ENCODE results near the gene ELANE. TPM values are rescaled to one million over a fixed set of nuclear protein-coding genes. Genes with fewer than 3 reads are reported as not detected.

Gene ELANE
- total and polyA plus RNA-seq, 2 donors from 2014 or later: 0.85 TPM; not detected in 1

DNA sequence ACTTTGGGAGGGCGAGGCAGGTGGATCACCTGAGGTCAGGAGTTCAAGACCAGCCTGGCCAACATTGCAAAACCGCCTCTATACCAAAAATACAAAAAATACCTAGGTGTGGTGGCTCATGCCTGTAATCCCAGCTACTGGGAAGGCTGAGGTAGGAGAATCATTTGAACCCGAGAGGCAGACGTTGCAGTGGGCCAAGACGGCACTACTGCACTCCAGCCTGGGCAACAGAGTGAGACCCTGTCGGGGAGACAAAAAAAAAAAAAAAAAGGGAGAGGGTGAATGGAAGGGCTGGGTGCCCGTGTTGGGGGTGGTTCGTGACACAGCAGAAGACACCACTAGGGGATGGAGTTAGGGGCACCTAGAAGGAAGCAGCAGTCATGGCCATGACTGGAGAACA is 18.2 kb downstream of the ELANE start:
- Histone ChIP-seq H3K9ac (ENCODE audit: low read length in 3 of 3) (no peak overlapping the region), H3K27me3 (ENCODE audit: control insufficient read depth, insufficient read depth, low read length) (no peaks in the 10 kb centered on the region), H3K27ac (ENCODE audit: low read depth in 2 of 2, low read length in 2 of 2) (peak overlapping the region; percentile 34 to 91), H3K9me3 (ENCODE audit: control insufficient read depth in 2 of 3, insufficient read depth in 1 of 3, low read length in 3 of 3) (no peaks in the 10 kb centered on the region), H3K36me3 (ENCODE audit: control insufficient read depth in 2 of 3, insufficient read depth in 3 of 3, low read length in 3 of 3) (peaks cover 0 to 10% (median 0%) of the 10 kb centered on the region in 3 donors), H3K4me1 (ENCODE audit: control insufficient read depth in 2 of 3, insufficient read depth in 2 of 3, low read depth in 1 of 3, low read length in 3 of 3) (peaks cover 0 to 4% (median 0%) of the 10 kb centered on the region in 3 donors), H3K4me3 (ENCODE audit: low read length in 3 of 3) (no peak overlapping the region)
- intact Hi-C loops (cut with DNase I): no loop called here
- TF ChIP-seq, protein P1, sequence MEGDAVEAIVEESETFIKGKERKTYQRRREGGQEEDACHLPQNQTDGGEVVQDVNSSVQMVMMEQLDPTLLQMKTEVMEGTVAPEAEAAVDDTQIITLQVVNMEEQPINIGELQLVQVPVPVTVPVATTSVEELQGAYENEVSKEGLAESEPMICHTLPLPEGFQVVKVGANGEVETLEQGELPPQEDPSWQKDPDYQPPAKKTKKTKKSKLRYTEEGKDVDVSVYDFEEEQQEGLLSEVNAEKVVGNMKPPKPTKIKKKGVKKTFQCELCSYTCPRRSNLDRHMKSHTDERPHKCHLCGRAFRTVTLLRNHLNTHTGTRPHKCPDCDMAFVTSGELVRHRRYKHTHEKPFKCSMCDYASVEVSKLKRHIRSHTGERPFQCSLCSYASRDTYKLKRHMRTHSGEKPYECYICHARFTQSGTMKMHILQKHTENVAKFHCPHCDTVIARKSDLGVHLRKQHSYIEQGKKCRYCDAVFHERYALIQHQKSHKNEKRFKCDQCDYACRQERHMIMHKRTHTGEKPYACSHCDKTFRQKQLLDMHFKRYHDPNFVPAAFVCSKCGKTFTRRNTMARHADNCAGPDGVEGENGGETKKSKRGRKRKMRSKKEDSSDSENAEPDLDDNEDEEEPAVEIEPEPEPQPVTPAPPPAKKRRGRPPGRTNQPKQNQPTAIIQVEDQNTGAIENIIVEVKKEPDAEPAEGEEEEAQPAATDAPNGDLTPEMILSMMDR (IDR thresholded peaks at IDR 0.05; ENCODE audit: borderline replicate concordance, extremely low read depth, insufficient read depth): no peak
- DNase-seq (no peak), FAIRE-seq (no peak)

DNA sequence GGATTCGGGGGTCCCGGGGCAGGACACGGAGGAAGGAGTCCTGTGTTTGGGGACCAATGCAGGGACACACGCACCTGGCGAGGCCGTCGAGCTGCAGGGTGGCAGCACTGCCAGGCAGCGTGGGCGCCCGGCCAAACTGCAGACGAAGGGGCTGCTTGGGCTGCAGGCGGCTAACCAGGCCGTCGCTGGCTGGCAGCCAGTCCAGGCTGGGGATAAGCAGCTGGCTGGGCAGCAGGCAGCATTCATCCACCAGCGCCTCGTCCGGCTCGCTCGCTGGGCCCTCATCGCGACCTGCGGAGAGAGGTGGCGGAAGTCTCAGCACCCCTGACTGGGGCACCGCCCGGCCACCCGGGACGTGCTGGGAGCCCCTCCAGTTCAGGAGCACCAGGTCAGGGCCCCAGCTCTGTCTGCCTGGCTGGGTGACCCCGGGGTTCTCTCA is 18.9 kb downstream of the ELANE start:
- peaks cover 0 to 4% (median 0%) of the 10 kb centered on the region in 3 donors for H3K4me1 ChIP-seq (ENCODE audit: control insufficient read depth in 2 of 3, insufficient read depth in 2 of 3, low read depth in 1 of 3, low read length in 3 of 3)
- no peak overlapping the region for H3K27ac ChIP-seq (ENCODE audit: low read depth in 2 of 2, low read length in 2 of 2)
- H3K27me3 ChIP-seq (ENCODE audit: control insufficient read depth, insufficient read depth, low read length): no peaks in the 10 kb centered on the region
- H3K36me3 ChIP-seq (ENCODE audit: control insufficient read depth in 2 of 3, insufficient read depth in 3 of 3, low read length in 3 of 3): peaks cover 0 to 10% (median 0%) of the 10 kb centered on the region in 3 donors
- no peak overlapping the region for H3K9ac ChIP-seq (ENCODE audit: low read length in 3 of 3)
- H3K4me3 ChIP-seq (ENCODE audit: low read length in 3 of 3): no peak overlapping the region
- intact Hi-C loops (cut with DNase I): no loop called here
- FAIRE-seq (no peak), DNase-seq (peak in 2 of 5 donors; percentile 37 to 91)
- TF ChIP-seq, protein P1 (IDR thresholded peaks at IDR 0.05; ENCODE audit: borderline replicate concordance, extremely low read depth, insufficient read depth): no peak
- H3K9me3 ChIP-seq (ENCODE audit: control insufficient read depth in 2 of 3, insufficient read depth in 1 of 3, low read length in 3 of 3): no peaks in the 10 kb centered on the region

DNA sequence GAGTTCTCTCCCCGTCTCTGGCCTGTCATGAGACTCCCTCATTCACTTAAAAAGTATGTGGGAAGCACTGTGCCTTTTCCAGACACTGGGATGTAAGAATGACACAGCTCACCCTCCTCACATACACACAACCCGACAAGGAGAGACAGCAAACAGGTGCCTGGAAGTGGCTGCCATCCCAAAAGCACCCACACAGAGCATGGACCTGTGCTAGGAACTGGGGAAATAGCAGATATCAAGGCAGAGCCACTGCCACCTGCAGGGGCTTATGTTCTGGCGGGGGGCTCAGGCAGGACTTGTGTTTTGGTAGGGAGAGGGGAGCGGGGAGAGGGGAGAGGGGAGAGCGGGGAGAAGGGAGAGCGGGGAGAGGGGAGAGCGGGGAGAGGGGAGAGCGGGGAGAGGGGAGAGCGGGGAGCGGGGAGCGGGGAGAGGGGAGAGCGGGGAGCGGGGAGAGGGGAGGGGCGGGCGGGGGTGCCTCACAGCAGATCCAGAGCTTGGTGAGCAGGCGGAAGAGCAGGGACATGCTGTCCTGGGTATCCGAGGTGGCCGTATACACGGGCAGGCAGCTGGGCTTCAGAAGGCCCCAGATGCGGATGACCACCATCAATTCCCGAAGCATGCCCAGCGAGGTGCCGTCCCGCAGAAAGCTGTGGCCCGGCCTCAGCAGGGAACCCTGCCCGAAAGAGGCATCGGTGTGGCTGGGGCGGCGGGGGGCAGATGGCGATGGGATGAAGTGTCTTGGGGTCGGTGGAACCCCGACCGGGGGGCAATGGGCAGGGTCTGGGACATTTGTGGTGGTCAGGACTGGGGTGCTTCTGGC is 19.6 kb downstream of the ELANE start:
- DNase-seq (peak in 1 of 5 donors; percentile 87), FAIRE-seq (no peak)
- no peaks in the 10 kb centered on the region for H3K27me3 ChIP-seq (ENCODE audit: control insufficient read depth, insufficient read depth, low read length)
- intact Hi-C loops (cut with DNase I): no loop called here
- H3K4me3 ChIP-seq (ENCODE audit: low read length in 3 of 3): no peak overlapping the region
- H3K4me1 ChIP-seq (ENCODE audit: control insufficient read depth in 2 of 3, insufficient read depth in 2 of 3, low read depth in 1 of 3, low read length in 3 of 3): peaks cover 0 to 4% (median 0%) of the 10 kb centered on the region in 3 donors
- peak overlapping the region in 1 of 2 donors; percentile 59 for H3K27ac ChIP-seq (ENCODE audit: low read depth in 2 of 2, low read length in 2 of 2)
- TF ChIP-seq, protein P1 (IDR thresholded peaks at IDR 0.05; ENCODE audit: borderline replicate concordance, extremely low read depth, insufficient read depth): no peak
- H3K36me3 ChIP-seq (ENCODE audit: control insufficient read depth in 2 of 3, insufficient read depth in 3 of 3, low read length in 3 of 3): peaks cover 0 to 10% (median 0%) of the 10 kb centered on the region in 3 donors
- no peak overlapping the region for H3K9ac ChIP-seq (ENCODE audit: low read length in 3 of 3)
- H3K9me3 ChIP-seq (ENCODE audit: control insufficient read depth in 2 of 3, insufficient read depth in 1 of 3, low read length in 3 of 3): no peaks in the 10 kb centered on the region
